Panc1 (cell line): Measurements from ENCODE around the gene TTC29. TPM values are rescaled to one million over a fixed set of nuclear protein-coding genes. Genes with fewer than 3 reads are reported as not detected.

Experiments
- ATAC-seq: fragments of 200-7000 bp; cut with Tn5 transposase; 2 replicates; pipeline ENCODE4 v1.9.1; 2020; ENCODE audit warnings: mild to moderate bottlenecking, moderate library complexity
- BruUV-seq: library from RNA; stranded (reverse); fragments of 400-500 nt; replicated peaks from 2 replicates; lab custom pipeline; 2021; lab: Mats Ljungman, UMichigan
- CTCF ChIA-PET: fragments of 300-600 bp; sonication (Branson Sonifier 250); formaldehyde crosslinking; loops from one replicate; lab custom pipeline; 2022; ENCODE audit warnings: antibody characterized with exemption; lab: Charles Lee
- POLR2A ChIA-PET: fragments of 300-600 bp; sonication (Branson Sonifier 250); formaldehyde crosslinking; loops from one replicate; lab custom pipeline; 2022; ENCODE audit warnings: antibody characterized with exemption; lab: Charles Lee
- DNase-seq: peaks from one replicate; pipeline ENCODE4 v3.0.0-alpha.2; 2010; ENCODE audit warnings: low read depth, low spot score
- H3K27ac ChIP-seq: 2 replicates; pipeline ENCODE4 v1.5.1; 2011; ENCODE audit warnings: mild to moderate bottlenecking, low read length, inconsistent platforms
- H3K27me3 ChIP-seq: fragments of 200-500 bp; sonication (Bioruptor generic); 2 replicates; pipeline ENCODE4 v1.6.0; 2014; ENCODE audit warnings: low read length, inconsistent platforms; ENCODE audit not compliant: control insufficient read depth, insufficient read depth
- H3K36me3 ChIP-seq: fragments of 200-500 bp; sonication (Bioruptor generic); 2 replicates; pipeline ENCODE4 v1.5.1; 2014; ENCODE audit warnings: inconsistent platforms, mild to moderate bottlenecking, low read length, moderate library complexity; ENCODE audit not compliant: control insufficient read depth, insufficient read depth
- H3K4me1 ChIP-seq: 2 replicates; pipeline ENCODE4 v1.5.1; 2011; ENCODE audit warnings: inconsistent platforms, mild to moderate bottlenecking, low read length, moderate library complexity; ENCODE audit not compliant: control insufficient read depth, insufficient read depth
- H3K4me3 ChIP-seq, 2 experiments: 2 replicates each; pipeline ENCODE4 v1.5.1; 2011 to 2012; ENCODE audit warnings: low read depth in 2 of 2, low read length in 2 of 2, mild to moderate bottlenecking in 2 of 2, inconsistent platforms in 1 of 2, moderate library complexity in 1 of 2
- H3K9me3 ChIP-seq: fragments of 200-500 bp; sonication (Bioruptor generic); 2 replicates; pipeline ENCODE4 v1.5.1; 2014; ENCODE audit warnings: low read depth, mild to moderate bottlenecking, inconsistent platforms, low read length, moderate library complexity; ENCODE audit not compliant: control insufficient read depth, insufficient read depth
- POLR2AphosphoS5 ChIP-seq: IDR thresholded peaks from 2 replicates; pipeline ENCODE4 v1.6.1; 2012; ENCODE audit warnings: mild to moderate bottlenecking, low read depth, low read length, moderate library complexity
- SIN3A ChIP-seq: IDR thresholded peaks from 2 replicates; pipeline ENCODE4 v1.6.1; 2012; ENCODE audit warnings: low read depth, mild to moderate bottlenecking, low read length, moderate library complexity, borderline replicate concordance; ENCODE audit not compliant: insufficient read depth
- TCF7L2 ChIP-seq: IDR thresholded peaks from 2 replicates; pipeline ENCODE4 v1.6.1; 2011; ENCODE audit warnings: mild to moderate bottlenecking, low read depth, low read length, inconsistent platforms
- in situ Hi-C: cut with HindIII; loops from 2 replicates; pipeline ENCODE4 v1.10.0; 2016; ENCODE audit warnings: low sequenced_read_pairs, low pct_unique_long_range_greater_than_20kb
- intact Hi-C: fragments of 100-400 bp; cut with micrococcal nuclease; formaldehyde crosslinking; loops from one replicate; pipeline ENCODE4 v1.10.0; 2022; ENCODE audit not compliant: unreplicated experiment
- total RNA-seq: library from RNA; stranded (reverse); gene quantifications from one replicate; pipeline ENCODE4 v1.2.1, GENCODE V29; 2021; ENCODE audit not compliant: unreplicated experiment
- TF ChIP-seq, protein P1 (sequence below): fragments of 450-650 bp; IDR thresholded peaks from 2 replicates; pipeline ENCODE4 v1.5.1; 2017; ENCODE audit warnings: mild to moderate bottlenecking
- TF ChIP-seq, protein P2 (sequence below), 2 experiments: IDR thresholded peaks; 2 replicates each; pipeline ENCODE4 v1.6.1; 2011 to 2012; ENCODE audit warnings: low read depth in 2 of 2, control low read depth in 1 of 2, low read length in 1 of 2, mild to moderate bottlenecking in 1 of 2, moderate library complexity in 1 of 2; ENCODE audit not compliant: insufficient read depth in 1 of 2

Gene TTC29
- total RNA-seq, 1 experiment from 2014 or later: not detected

DNA sequence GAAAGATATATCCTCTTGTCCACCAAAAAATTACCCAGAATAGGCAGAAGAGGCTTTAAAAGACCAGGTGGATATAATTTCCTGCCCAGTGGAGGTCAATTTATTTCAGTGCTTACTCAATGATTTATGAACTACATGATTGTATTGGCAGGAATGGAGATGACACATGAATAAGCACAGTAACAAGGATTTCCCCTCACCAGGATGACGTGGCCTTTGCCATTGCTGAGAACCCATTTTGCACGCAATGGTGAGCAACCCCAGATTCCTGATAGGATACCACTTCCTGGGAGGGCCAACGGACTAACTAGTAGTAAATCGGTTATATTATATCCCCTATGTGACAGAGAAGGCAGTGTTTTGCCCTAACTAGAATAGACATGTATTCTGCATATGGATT, 11.6 kb upstream of the TTC29 start:
- CTCF ChIA-PET: no interaction called here
- POLR2A ChIA-PET: no interaction called here
- in situ Hi-C loops: no loop called here
- no TSS peak for BruUV-seq
- Histone ChIP-seq H3K27ac (no peak overlapping the region), H3K4me1 (no peaks in the 10 kb centered on the region), H3K9me3 (no peaks in the 10 kb centered on the region), H3K36me3 (no peaks in the 10 kb centered on the region), H3K4me3 (no peak overlapping the region), H3K27me3 (no peaks in the 10 kb centered on the region)
- intact Hi-C loops: no loop called here
- TF ChIP-seq TCF7L2: no peak
- TF ChIP-seq, protein P1, sequence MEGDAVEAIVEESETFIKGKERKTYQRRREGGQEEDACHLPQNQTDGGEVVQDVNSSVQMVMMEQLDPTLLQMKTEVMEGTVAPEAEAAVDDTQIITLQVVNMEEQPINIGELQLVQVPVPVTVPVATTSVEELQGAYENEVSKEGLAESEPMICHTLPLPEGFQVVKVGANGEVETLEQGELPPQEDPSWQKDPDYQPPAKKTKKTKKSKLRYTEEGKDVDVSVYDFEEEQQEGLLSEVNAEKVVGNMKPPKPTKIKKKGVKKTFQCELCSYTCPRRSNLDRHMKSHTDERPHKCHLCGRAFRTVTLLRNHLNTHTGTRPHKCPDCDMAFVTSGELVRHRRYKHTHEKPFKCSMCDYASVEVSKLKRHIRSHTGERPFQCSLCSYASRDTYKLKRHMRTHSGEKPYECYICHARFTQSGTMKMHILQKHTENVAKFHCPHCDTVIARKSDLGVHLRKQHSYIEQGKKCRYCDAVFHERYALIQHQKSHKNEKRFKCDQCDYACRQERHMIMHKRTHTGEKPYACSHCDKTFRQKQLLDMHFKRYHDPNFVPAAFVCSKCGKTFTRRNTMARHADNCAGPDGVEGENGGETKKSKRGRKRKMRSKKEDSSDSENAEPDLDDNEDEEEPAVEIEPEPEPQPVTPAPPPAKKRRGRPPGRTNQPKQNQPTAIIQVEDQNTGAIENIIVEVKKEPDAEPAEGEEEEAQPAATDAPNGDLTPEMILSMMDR: no peak
- no peak for TF ChIP-seq POLR2AphosphoS5
- TF ChIP-seq, protein P2, sequence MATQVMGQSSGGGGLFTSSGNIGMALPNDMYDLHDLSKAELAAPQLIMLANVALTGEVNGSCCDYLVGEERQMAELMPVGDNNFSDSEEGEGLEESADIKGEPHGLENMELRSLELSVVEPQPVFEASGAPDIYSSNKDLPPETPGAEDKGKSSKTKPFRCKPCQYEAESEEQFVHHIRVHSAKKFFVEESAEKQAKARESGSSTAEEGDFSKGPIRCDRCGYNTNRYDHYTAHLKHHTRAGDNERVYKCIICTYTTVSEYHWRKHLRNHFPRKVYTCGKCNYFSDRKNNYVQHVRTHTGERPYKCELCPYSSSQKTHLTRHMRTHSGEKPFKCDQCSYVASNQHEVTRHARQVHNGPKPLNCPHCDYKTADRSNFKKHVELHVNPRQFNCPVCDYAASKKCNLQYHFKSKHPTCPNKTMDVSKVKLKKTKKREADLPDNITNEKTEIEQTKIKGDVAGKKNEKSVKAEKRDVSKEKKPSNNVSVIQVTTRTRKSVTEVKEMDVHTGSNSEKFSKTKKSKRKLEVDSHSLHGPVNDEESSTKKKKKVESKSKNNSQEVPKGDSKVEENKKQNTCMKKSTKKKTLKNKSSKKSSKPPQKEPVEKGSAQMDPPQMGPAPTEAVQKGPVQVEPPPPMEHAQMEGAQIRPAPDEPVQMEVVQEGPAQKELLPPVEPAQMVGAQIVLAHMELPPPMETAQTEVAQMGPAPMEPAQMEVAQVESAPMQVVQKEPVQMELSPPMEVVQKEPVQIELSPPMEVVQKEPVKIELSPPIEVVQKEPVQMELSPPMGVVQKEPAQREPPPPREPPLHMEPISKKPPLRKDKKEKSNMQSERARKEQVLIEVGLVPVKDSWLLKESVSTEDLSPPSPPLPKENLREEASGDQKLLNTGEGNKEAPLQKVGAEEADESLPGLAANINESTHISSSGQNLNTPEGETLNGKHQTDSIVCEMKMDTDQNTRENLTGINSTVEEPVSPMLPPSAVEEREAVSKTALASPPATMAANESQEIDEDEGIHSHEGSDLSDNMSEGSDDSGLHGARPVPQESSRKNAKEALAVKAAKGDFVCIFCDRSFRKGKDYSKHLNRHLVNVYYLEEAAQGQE (IDR thresholded peaks at IDR 0.05; ENCODE audit: insufficient read depth in 1 of 2, low read depth in 2 of 2, low read length in 1 of 2): no peak
- no peak for ATAC-seq
- no peak for DNase-seq

DNA sequence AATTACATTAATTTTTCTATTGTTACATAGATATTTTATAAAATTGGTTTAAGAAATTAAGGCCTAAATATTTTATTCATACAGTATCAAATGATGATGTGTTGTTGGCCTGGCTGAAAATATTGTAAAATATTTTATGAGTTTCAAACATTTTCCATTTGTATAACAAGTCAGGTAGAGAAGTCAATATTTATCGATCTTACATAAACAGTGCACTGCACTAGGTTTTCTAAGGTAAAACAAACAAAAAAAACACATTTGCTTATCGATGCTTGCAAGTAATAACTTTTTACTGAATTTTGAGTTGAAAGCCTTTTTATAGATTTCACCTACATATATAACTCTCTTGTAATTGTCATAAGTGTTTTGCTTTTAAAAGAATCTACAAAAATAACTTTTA, 7.2 kb upstream of the TTC29 start:
- Histone ChIP-seq H3K4me1 (no peaks in the 10 kb centered on the region), H3K27ac (no peak overlapping the region), H3K36me3 (no peaks in the 10 kb centered on the region), H3K27me3 (no peaks in the 10 kb centered on the region), H3K9me3 (no peaks in the 10 kb centered on the region), H3K4me3 (no peak overlapping the region)
- DNase-seq (no peak), ATAC-seq (no peak)
- intact Hi-C loops (no loop called here), in situ Hi-C loops (no loop called here)
- no TSS peak for BruUV-seq
- CTCF ChIA-PET: no interaction called here
- POLR2A ChIA-PET: no interaction called here
- TF ChIP-seq, protein P2 (IDR thresholded peaks at IDR 0.05; ENCODE audit: insufficient read depth in 1 of 2, low read depth in 2 of 2, low read length in 1 of 2): no peak
- TF ChIP-seq TCF7L2 (no peak), SIN3A (no peak), POLR2AphosphoS5 (no peak)
- TF ChIP-seq, protein P1: no peak
